Activated CD8-positive, alpha-beta memory T cell treated with anti-CD3 and anti-CD28 coated beads for 36 hours (primary cell): ENCODE measurements around the gene ZNF727. TPM values are rescaled to one million over a fixed set of nuclear protein-coding genes. Genes with fewer than 3 reads are reported as not detected.
"Not testable (repeated sequence)": the region's sequence is repeated elsewhere in the genome, so short reads cannot be mapped to it uniquely, and the experiment has no call there.

ENCODE experiments used
- CTCF ChIA-PET: fragments of 350-600 bp; sonication (Branson Sonifier 250); formaldehyde crosslinking; loops from one replicate; lab custom pipeline; 2021; ENCODE audit warnings: antibody characterized with exemption; lab: Charles Lee
- POLR2A ChIA-PET: fragments of 350-600 bp; sonication (Branson Sonifier 250); formaldehyde crosslinking; loops from one replicate; lab custom pipeline; 2021; ENCODE audit warnings: antibody characterized with exemption; lab: Charles Lee
- total RNA-seq, 2 experiments: library from RNA; stranded (reverse); gene quantifications; one replicate each; pipeline ENCODE4 v1.2.3, GENCODE V29; 2021

The ZNF727 gene
- total RNA-seq, result under 1 TPM; 0.10 to 0.17 TPM

GRCh38 chr7:64045301-64046040, at the start of gene ZNF727:
TSS of gene ZNF727 (plus strand) at chr7:64045434. CDS start at chr7:64045622, 188 bp downstream.
- POLR2A ChIA-PET, result no interaction called here
- CTCF ChIA-PET, result no interaction called here

DNA sequence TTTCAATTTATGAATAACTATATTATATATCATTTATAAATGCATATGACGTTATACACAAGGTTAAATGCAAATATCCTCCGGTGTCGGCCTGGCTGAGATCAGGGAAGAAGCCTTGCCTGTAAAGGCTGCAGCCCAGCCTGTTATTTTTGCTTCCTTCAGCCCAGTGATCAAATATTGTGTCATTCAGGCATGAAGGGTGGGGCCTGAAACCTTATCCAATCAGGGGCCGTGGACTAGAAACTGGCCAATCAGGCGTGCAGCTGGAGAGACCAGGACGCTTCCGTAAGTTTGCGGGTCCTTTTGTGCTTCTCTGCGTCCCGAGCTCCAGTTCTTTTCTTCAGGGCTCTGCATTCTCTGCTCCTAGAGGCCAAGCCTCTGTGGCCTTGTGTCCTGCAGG, 46.7 kb upstream of the ZNF727 start, which contains the start of gene ZNF722:
Gene ZNF722 (plus strand): TSS at position 301 of the 400 bp plus-strand sequence. CDS start 113 bp downstream, outside the sequence.
- CTCF ChIA-PET, result no interaction called here
- POLR2A ChIA-PET, result no interaction called here

DNA sequence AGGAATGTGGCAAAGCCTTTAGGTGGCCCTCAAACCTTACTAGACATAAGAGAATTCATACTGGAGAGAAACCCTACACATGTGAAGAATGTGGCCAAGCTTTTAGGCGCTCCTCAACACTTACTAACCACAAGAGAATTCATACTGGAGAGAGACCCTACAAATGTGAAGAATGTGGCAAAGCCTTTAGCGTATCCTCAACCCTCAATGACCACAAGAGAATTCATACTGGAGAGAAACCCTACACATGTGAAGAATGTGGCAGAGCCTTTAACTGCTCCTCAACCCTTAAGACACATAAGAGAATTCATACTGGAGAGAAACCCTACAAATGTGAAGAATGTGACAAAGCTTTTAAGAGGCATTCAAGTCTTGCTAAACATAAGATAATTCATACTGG, 29.7 kb upstream of the ZNF727 start:
- POLR2A ChIA-PET, CTCF ChIA-PET: not testable (repeated sequence)

DNA sequence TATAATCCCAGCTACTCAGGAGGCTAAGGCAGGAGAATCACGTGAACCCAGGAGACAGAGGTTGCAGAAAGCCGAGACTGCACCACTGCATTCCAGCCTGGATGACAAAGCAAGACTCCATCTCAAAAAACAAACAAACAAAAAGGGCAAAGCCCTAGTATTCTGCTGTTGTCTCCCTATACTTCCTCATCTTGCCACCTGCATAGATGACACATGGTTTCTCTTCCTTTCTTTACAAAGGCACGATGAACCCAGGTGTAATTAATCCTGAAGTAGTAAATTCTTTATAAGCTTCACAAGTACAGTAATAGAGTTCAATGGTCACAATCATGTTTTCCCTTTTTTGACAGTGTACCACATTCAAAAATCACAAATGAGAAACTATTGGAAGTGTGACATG, 9.8 kb upstream of the ZNF727 start:
- ChIA-PET POLR2A (no interaction called here), CTCF (no interaction called here)

DNA sequence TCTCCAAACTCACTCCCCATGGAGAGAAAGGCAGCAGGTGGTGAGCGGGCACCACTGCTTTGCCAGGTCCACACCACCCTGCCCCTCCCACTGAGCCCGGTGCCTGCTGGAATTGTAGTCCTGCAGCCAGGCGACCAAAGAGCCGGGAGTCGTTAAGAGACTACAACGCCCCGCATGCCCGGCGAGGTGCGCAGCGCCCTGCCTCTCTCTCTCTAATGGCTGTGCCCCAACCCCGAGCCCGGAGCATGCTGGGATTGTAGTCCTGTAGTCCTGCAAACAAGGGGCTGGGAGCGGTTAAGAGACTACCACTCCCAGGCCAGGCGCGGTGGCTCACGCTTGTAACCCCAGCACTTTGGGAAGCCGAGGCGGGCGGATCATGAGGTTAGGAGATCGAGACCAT, 8.1 kb upstream of the ZNF727 start:
- ChIA-PET POLR2A (no interaction called here), CTCF (no interaction called here)

- CTCF ChIA-PET, result no interaction called here
Measured at GRCh38 chr7:64046041-64046389, 781 bp downstream of the ZNF727 start.

DNA sequence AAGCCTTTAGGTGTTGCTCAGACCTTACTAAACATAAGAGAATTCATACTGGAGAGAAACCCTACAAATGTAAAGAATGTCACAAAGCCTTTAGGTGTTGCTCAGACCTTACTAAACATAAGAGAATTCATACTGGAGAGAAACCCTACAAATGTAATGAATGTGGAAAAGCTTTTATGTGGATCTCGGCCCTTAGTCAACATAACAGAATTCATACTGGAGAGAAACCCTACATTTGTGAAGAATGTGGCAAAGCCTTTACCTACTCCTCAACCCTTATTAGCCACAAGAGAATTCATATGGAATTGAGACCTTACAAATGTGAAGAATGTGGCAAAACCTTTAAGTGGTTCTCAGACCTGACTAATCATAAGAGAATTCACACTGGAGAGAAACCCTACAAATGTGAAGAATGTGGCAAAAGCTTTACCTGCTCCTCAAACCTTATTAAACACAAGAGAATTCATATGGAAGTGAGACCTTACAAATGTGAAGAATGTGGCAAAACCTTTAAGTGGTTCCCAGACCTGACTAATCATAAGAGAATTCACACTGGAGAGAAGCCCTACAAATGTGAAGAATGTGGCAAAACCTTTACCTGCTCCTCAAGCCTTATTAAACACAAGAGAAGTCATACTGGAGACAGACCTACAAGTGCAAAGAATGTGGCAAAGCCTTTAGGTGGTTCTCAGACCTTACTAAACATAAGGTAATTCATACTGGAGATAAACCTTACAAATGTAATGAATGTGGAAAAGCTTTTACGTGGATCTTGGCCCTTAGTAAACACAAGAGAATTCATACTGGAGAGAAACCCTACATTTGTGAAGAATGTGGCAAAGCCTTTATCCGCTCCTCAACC, 32.8 kb downstream of the ZNF727 start:
- POLR2A ChIA-PET, result not testable (repeated sequence)

More at GRCh38 chr7:64046041-64046389, 781 bp downstream of the ZNF727 start:
- POLR2A ChIA-PET, result no interaction called here

DNA sequence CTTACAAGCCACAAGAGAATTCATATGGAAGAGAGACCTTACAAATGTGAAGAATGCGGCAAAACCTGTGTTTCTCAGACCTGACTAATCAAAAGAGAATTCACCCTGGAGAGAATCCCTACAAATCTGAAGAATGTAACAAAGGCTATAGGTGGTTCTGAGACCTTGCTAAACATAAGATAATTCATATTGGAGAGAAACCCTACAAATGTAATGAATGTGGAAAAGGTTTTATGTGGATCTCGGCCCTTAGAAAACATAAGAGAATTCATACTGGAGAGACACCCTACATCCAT, 33.4 kb downstream of the ZNF727 start:
- ChIA-PET POLR2A (no interaction called here), CTCF (no interaction called here)

More for the DNA sequence above, 32.8 kb downstream of the ZNF727 start:
- CTCF ChIA-PET, result not testable (repeated sequence)

DNA sequence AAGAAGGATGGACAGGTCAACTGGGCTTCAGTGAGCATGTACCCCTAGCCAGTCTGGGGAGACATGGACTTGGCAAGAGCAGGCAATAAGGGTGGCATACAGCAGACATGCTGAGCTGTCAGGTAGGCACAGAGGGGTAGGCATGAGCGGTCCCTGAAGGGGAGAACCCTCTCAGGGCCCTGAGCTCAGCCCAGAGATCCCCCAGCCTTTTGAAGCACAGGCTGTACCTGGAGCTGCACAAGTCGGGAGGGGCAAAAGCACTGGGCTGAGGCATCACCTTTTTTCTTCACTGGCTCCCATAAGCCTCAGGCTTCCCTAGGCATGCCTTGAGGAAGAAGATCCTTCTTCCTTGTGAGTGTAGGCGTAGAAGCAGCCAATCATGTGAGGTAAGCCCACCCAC, 42.3 kb downstream of the ZNF727 start:
- POLR2A ChIA-PET, result no interaction called here
- CTCF ChIA-PET, result no interaction called here

- CTCF ChIA-PET, POLR2A ChIA-PET: not testable (repeated sequence)
Measured at GRCh38 chr7:64088863-64089262, 43.6 kb downstream of the ZNF727 start.

Other genes with a start within 250 kb of the ZNF727 start
- gene ZNF722, start 46.6 kb upstream of the ZNF727 start, total RNA-seq, result not detected
- not detected for gene ZNF735, start 161.8 kb downstream of the ZNF727 start, total RNA-seq
- not detected for gene ZNF679, start 183.0 kb downstream of the ZNF727 start, total RNA-seq